Non-pigmented ciliary epithelial cell (primary cell): Measurements from ENCODE around the gene TSGA10IP.

ENCODE experiments used
- DNase-seq: peaks from one replicate; pipeline ENCODE4 v3.0.0-alpha.2; 2010; ENCODE audit warnings: low read depth

TSGA10IP gene

GRCh38 chr11:66008095-66008467, 62.8 kb downstream of the TSGA10IP start:
- no peak for DNase-seq

- DNase-seq = no peak
Measured at GRCh38 chr11:66008468-66009101, 63.3 kb downstream of the TSGA10IP start.
